Left renal pelvis (tissue), 4 donors: ENCODE data around the gene NXF2. TPM values are rescaled to one million over a fixed set of nuclear protein-coding genes. Genes with fewer than 3 reads are reported as not detected.
"Not testable (repeated sequence)": the region's sequence is repeated elsewhere in the genome, so short reads cannot be mapped to it uniquely, and the experiment has no call there.

Experiments
- DNase-seq, 4 donors: peaks; one replicate each; pipeline ENCODE4 v3.0.0-alpha.2; 2013; ENCODE audit warnings: low read depth in 4 of 4, low spot score in 3 of 4
- polyA plus RNA-seq, 4 donors: library from polyadenylated mRNA; unstranded; fragments of 120-200 nt; gene quantifications; one replicate each; pipeline ENCODE4 v1.2.1, GENCODE V29; 2013; ENCODE audit not compliant: insufficient read length in 4 of 4

The NXF2 gene
- polyA plus RNA-seq: under 1 TPM in 3 of 4 donors, not detected in 1; 0.10 to 0.34 (median 0.14) TPM

- not testable (repeated sequence) for DNase-seq
Measured at GRCh38 chrX:102246893-102247292, at the start of gene NXF2. NXF2 (plus strand) TSS chrX:102247167; CDS start chrX:102307079, 59,912 bp downstream.

GRCh38 chrX:102207940-102208339 lies 39.0 kb upstream of the NXF2 start:
- not testable (repeated sequence) for DNase-seq

GRCh38 chrX:102214986-102215385 lies 32.0 kb upstream of the NXF2 start, which contains the start of gene TCP11X1:
TCP11X1 (plus strand) TSS chrX:102215301.
- not testable (repeated sequence) for DNase-seq

GRCh38 chrX:102216497-102216896 lies 30.5 kb upstream of the NXF2 start:
- DNase-seq: not testable (repeated sequence)

GRCh38 chrX:102235678-102236077 lies 11.3 kb upstream of the NXF2 start:
- DNase-seq: not testable (repeated sequence)

- not testable (repeated sequence) for DNase-seq
Measured at GRCh38 chrX:102240265-102240664, 6.7 kb upstream of the NXF2 start.

- not testable (repeated sequence) for DNase-seq
Measured at GRCh38 chrX:102272231-102272630, 25.3 kb downstream of the NXF2 start.

GRCh38 chrX:102338162-102338561 lies 91.2 kb downstream of the NXF2 start:
- DNase-seq: no peak

GRCh38 chrX:102339312-102340298 lies 92.6 kb downstream of the NXF2 start:
- no peak for DNase-seq

- no peak for DNase-seq
Measured at GRCh38 chrX:102341867-102342266, 94.9 kb downstream of the NXF2 start.

- peak in 1 of 4 donors; percentile 0 for DNase-seq
Measured at GRCh38 chrX:102345916-102346315, 98.9 kb downstream of the NXF2 start.

Other genes with a start within 250 kb of the NXF2 start
- 10 to 100 TPM in 3 of 4 donors, 1 to 10 TPM in 1; 7.9 to 26.3 (median 24.1) TPM for gene TCEAL2, start 121.5 kb upstream of the NXF2 start, polyA plus RNA-seq
- gene TCEAL6, start 104.7 kb upstream of the NXF2 start, polyA plus RNA-seq: under 1 TPM; 0.12 to 0.29 (median 0.18) TPM
- 10 to 100 TPM in 2 of 4 donors, 1 to 10 TPM in 2; 1.6 to 14.8 (median 11.5) TPM for gene BEX5, start 91.2 kb upstream of the NXF2 start, polyA plus RNA-seq
- not detected for gene TCP11X1, start 31.9 kb upstream of the NXF2 start, polyA plus RNA-seq
- gene NXF2B, start 192.8 kb downstream of the NXF2 start, polyA plus RNA-seq: 1 to 10 TPM in 2 of 4 donors, under 1 TPM in 2; 0.53 to 2.8 (median 1.0) TPM
- gene TCP11X2, start 224.6 kb downstream of the NXF2 start, polyA plus RNA-seq: 1 to 10 TPM in 3 of 4 donors, under 1 TPM in 1; 0.91 to 2.0 (median 1.5) TPM